DND-41 (cell line): ENCODE results near the gene OTULINL.

Source experiments
- CTCF ChIP-seq: IDR thresholded peaks from 2 replicates; pipeline ENCODE4 v1.5.1; 2012; ENCODE audit warnings: borderline replicate concordance, low read length, moderate library complexity, mild to moderate bottlenecking; ENCODE audit not compliant: poor library complexity, severe bottlenecking; ENCODE audit errors: extremely low read depth
- EZH2 ChIP-seq: IDR thresholded peaks from 3 replicates; pipeline ENCODE4 v1.6.1; 2012; ENCODE audit warnings: borderline replicate concordance, low read depth, mild to moderate bottlenecking, moderate library complexity, low read length, inconsistent platforms; ENCODE audit not compliant: severe bottlenecking

DNA sequence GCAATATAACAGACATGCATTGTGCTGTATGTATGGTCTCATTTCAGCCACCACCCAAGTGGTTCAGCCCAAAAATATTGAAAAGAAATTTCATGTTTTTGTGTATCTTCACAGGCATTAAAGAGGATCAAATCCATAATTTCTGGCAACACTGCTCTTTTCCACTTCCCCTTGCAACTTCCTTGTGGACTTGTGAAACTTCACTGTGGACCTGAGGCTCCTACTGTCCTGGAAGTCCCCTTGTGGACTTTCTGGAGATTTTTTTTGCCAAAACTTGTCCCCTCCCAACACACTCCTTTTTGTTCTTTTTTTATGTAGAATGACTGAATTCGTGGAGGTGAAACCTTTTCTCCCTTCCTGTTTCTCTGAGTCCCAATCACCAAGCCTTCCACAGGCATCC, 14.3 kb downstream of the OTULINL start:
- TF ChIP-seq CTCF = no peak
- no peak for TF ChIP-seq EZH2
